Renal cortical epithelial cell (primary cell): ENCODE data around the gene FCGR2B. TPM values are rescaled to one million over a fixed set of nuclear protein-coding genes. Genes with fewer than 3 reads are reported as not detected.
"Not testable (repeated sequence)": the region's sequence is repeated elsewhere in the genome, so short reads cannot be mapped to it uniquely, and the experiment has no call there.

Experiments used
- DNase-seq: peaks from one replicate; pipeline ENCODE4 v3.0.0-alpha.2; 2011; ENCODE audit warnings: low read depth
- total RNA-seq: library from RNA; depleted of rRNA; stranded (reverse); fragments of >200 nt; gene quantifications from 2 replicates; pipeline ENCODE4 v1.2.3, GENCODE V29; 2014

The FCGR2B gene
- total RNA-seq, 1 donor from 2014 or later = not detected

- peak; percentile 68 for DNase-seq
These were observed 15.2 kb upstream of the FCGR2B start for GRCh38 chr1:161647507-161648360.

- not testable (repeated sequence) for DNase-seq
These were observed 9.4 kb upstream of the FCGR2B start for GRCh38 chr1:161653541-161653940.

- DNase-seq = not testable (repeated sequence)
These were observed 9.0 kb upstream of the FCGR2B start for GRCh38 chr1:161653971-161654370.

- DNase-seq = not testable (repeated sequence)
These were observed 4.4 kb upstream of the FCGR2B start for GRCh38 chr1:161658524-161658923.

- DNase-seq = not testable (repeated sequence)
These were observed 1.2 kb upstream of the FCGR2B start for GRCh38 chr1:161661660-161662311.

- DNase-seq = not testable (repeated sequence)
These were observed 626 bp downstream of the FCGR2B start for GRCh38 chr1:161663569-161663968.

GRCh38 chr1:161664689-161665088 is 1.7 kb downstream of the FCGR2B start:
- not testable (repeated sequence) for DNase-seq

GRCh38 chr1:161671045-161672020 is 8.4 kb downstream of the FCGR2B start:
- DNase-seq = peak; percentile 41

- DNase-seq = not testable (repeated sequence)
These were observed 10.5 kb downstream of the FCGR2B start for GRCh38 chr1:161673437-161673836.

GRCh38 chr1:161674447-161674846 is 11.5 kb downstream of the FCGR2B start:
- not testable (repeated sequence) for DNase-seq

GRCh38 chr1:161674908-161675307 is 12.0 kb downstream of the FCGR2B start:
- not testable (repeated sequence) for DNase-seq

GRCh38 chr1:161676441-161676840 is 13.5 kb downstream of the FCGR2B start:
- DNase-seq = no peak

GRCh38 chr1:161676958-161677689 is 14.2 kb downstream of the FCGR2B start:
- DNase-seq = no peak

- DNase-seq = no peak
These were observed 15.6 kb downstream of the FCGR2B start for GRCh38 chr1:161678500-161678899.

- no peak for DNase-seq
These were observed 18.9 kb downstream of the FCGR2B start for GRCh38 chr1:161681879-161682278.

- no peak for DNase-seq
These were observed 26.0 kb downstream of the FCGR2B start for GRCh38 chr1:161688946-161689345.

- no peak for DNase-seq
These were observed 28.9 kb downstream of the FCGR2B start for GRCh38 chr1:161691846-161692245.

- DNase-seq = not testable (repeated sequence)
These were observed 30.2 kb downstream of the FCGR2B start for GRCh38 chr1:161693020-161693712.

- not testable (repeated sequence) for DNase-seq
These were observed 35.4 kb downstream of the FCGR2B start for GRCh38 chr1:161698302-161698701.

GRCh38 chr1:161702250-161702649 is 39.3 kb downstream of the FCGR2B start:
- DNase-seq = peak; percentile 93
